ENCODE data around the gene ADCY9.
"Not testable (repeated sequence)": the region's sequence is repeated elsewhere in the genome, so short reads cannot be mapped to it uniquely, and the experiment has no call there.

ADCY9 gene

DNA sequence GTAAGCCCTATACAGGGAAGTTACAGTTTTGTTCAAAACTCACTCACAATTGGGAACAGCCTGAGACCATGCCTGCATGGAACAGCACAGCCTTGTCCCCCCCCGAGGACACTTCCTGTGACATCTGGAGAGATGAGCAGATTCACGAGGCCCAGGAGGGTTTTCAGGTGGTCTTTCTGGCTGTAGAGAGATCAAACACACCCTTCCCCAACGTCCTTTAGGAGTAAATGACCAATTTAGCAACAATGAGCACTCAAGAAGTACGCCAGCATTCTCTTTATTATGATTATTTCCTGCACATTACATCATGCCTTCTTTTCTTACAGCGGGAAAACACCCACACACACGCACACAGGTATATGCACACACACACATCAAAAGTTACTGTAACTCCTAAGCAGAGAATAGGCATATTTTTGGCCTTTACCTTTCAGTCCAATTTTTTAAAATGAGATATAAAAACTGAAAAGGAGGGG, 39.0 kb downstream of the ADCY9 start:
- in situ Hi-C loops (cut with HindIII; ENCODE audit: low pct_ligation_motif_present, low sequenced_read_pairs) = no loop called here
- Histone ChIP-seq H3K27me3 (replicated peaks) (no peaks in the 10 kb centered on the region), H3K27ac (no peak overlapping the region), H3K4me3 (ENCODE audit: low read depth, low read length) (no peak overlapping the region), H3K36me3 (replicated peaks) (no peaks in the 10 kb centered on the region)
- TF ChIP-seq CTCF (IDR thresholded peaks at IDR 0.05; ENCODE audit: low read depth, low read length, missing control alignments) = no peak
- DNase-seq = no peak

GRCh38 chr16:4075534-4075933, 40.7 kb downstream of the ADCY9 start:
- no peak overlapping the region for H3K4me3 ChIP-seq (ENCODE audit: low read depth, low read length)
- H3K36me3 ChIP-seq (replicated peaks) = no peaks in the 10 kb centered on the region
- no peak overlapping the region for H3K27ac ChIP-seq
- no peaks in the 10 kb centered on the region for H3K27me3 ChIP-seq (replicated peaks)
- in situ Hi-C loops (cut with HindIII; ENCODE audit: low pct_ligation_motif_present, low sequenced_read_pairs) = no loop called here
- TF ChIP-seq CTCF (IDR thresholded peaks at IDR 0.05; ENCODE audit: low read depth, low read length, missing control alignments) = no peak
- no peak for DNase-seq

DNA sequence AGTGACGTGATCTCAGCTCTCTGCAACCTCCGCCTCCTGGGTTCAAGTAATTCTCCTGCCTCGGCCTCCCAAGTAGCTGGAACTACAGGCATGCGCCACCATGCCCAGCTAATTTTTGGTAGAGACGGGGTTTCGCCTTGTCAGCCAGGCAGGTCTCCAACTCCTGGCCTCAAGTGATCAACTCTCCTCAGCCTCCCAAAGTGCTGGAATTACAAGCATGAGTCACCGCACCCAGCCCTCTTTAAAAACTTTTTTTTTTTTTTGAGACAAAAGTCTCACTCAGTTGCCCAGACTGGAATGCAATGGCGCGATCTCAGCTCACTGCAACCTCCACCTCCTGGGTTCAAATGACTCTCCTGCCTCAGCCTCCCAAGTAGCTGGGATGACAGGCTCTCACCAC, 43.1 kb downstream of the ADCY9 start:
- H3K27me3 ChIP-seq (replicated peaks); H3K4me3 ChIP-seq (ENCODE audit: low read depth, low read length); H3K27ac ChIP-seq; H3K36me3 ChIP-seq (replicated peaks); in situ Hi-C loops (cut with HindIII; ENCODE audit: low pct_ligation_motif_present, low sequenced_read_pairs); DNase-seq: not testable (repeated sequence)

GRCh38 chr16:4071686-4072561, 44.3 kb downstream of the ADCY9 start:
- no peaks in the 10 kb centered on the region for H3K27me3 ChIP-seq (replicated peaks)
- TF ChIP-seq CTCF (IDR thresholded peaks at IDR 0.05; ENCODE audit: low read depth, low read length, missing control alignments) = no peak
- no peak overlapping the region for H3K27ac ChIP-seq
- in situ Hi-C loops (cut with HindIII; ENCODE audit: low pct_ligation_motif_present, low sequenced_read_pairs) = no loop called here
- no peaks in the 10 kb centered on the region for H3K36me3 ChIP-seq (replicated peaks)
- DNase-seq = no peak
- H3K4me3 ChIP-seq (ENCODE audit: low read depth, low read length) = no peak overlapping the region

DNA sequence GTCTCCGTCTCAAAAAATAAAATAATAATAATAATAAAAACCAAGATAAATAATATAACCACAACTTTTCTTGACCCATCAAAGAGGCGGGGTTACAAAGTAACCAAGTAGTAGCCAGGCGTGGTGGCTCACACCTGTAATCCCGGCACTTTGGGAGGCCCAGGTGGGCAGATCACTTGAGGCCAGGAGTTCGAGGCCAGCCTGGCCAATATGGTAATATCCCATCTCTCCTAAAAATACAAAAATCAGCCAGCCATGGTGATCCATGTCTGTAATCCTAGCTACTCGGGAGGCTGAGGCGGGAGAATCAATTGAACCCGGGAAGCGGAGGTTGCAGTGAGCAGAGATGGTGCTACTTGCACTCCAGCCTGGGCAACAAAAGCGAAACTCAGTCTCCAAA, 45.3 kb downstream of the ADCY9 start:
- TF ChIP-seq CTCF (IDR thresholded peaks at IDR 0.05; ENCODE audit: low read depth, low read length, missing control alignments) = no peak
- in situ Hi-C loops (cut with HindIII; ENCODE audit: low pct_ligation_motif_present, low sequenced_read_pairs) = no loop called here
- Histone ChIP-seq H3K4me3 (ENCODE audit: low read depth, low read length) (no peak overlapping the region), H3K36me3 (replicated peaks) (no peaks in the 10 kb centered on the region), H3K27ac (no peak overlapping the region), H3K27me3 (replicated peaks) (no peaks in the 10 kb centered on the region)
- no peak for DNase-seq

DNA sequence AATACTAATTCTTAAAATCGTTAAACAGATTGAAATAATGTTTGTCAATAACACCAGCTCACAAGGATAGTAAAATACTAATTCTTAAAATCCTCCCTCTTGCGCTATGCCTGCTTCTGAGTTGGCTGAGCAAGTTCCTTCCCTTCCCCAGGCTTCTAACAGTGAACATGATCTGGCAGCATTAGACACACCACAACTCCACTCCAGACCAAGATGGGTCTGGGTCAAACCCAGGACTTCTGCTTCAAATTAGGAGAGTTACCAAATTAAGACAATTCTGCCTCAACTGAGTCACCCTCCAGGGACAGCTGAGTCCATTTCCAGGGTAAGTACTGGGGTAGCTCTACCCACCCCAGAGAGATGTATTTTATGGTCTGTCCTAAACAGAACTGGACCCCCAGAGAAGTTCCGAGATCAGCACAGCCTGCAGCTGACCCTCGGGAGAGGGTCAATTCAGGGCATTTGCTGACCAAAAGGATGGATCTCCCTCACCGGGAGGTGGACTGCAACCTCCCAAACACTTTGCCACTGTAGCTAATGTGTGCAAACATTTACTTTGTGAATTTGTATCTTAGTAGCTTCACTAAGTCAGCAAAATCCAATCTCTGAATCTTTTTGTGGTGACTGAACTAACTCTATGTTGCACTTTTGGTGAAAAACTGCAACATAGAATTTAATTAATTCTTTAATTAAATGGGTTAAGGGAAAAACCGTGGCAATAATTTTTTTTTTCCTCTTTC, 48.8 kb downstream of the ADCY9 start:
- in situ Hi-C loops (cut with HindIII; ENCODE audit: low pct_ligation_motif_present, low sequenced_read_pairs) = no loop called here
- Histone ChIP-seq H3K27me3 (replicated peaks) (no peaks in the 10 kb centered on the region), H3K36me3 (replicated peaks) (no peaks in the 10 kb centered on the region), H3K4me3 (ENCODE audit: low read depth, low read length) (no peak overlapping the region), H3K27ac (no peak overlapping the region)
- TF ChIP-seq CTCF (IDR thresholded peaks at IDR 0.05; ENCODE audit: low read depth, low read length, missing control alignments) = no peak
- DNase-seq = no peak

All from brain microvascular endothelial cell (primary cell).